Measurements from ENCODE around the gene PEX26. TPM values are rescaled to one million over a fixed set of nuclear protein-coding genes. Genes with fewer than 3 reads are reported as not detected.
A peak's percentile ranks its signal among the peaks of the same experiment; 100 is the strongest.

Gene PEX26
- total and polyA plus RNA-seq, 2 donors (not counting 1 experiment from before 2014, with no cell fraction given): 13.2 to 14.5 TPM

- Histone ChIP-seq H3K36me3 (ENCODE audit: control insufficient read depth, insufficient read depth, low read length) (no peaks in the 10 kb centered on the region), H3K27me3 (ENCODE audit: control insufficient read depth, insufficient read depth, low read length) (peaks cover 2% of the 10 kb centered on the region), H3K4me2 (ENCODE audit: extremely low read depth, insufficient read depth, low read length) (peak within 1 kb of the TSS; percentile 44), H4K20me1 (ENCODE audit: control insufficient read depth, extremely low read depth, insufficient read depth, low read length) (no peaks in the 10 kb centered on the region), H3K9ac (ENCODE audit: insufficient read depth, low read length) (no peak within 1 kb of the TSS), H3K79me2 (ENCODE audit: control insufficient read depth, insufficient read depth, low read length) (no peaks in the 10 kb centered on the region), H3K27ac (ENCODE audit: insufficient read depth, low read length) (no peak within 1 kb of the TSS), H3K4me3 (replicated peaks in 1 of 4; ENCODE audit: control extremely low read depth in 1 of 4, insufficient read depth in 1 of 4, low read depth in 3 of 4, low read length in 4 of 4) (peak within 1 kb of the TSS; percentile 26 to 49 (median 30)), H3K4me1 (ENCODE audit: control insufficient read depth, extremely low read depth, insufficient read depth, low read length) (no peaks in the 10 kb centered on the region), H2AFZ (ENCODE audit: low read length) (no peak within 1 kb of the TSS), H3K9me3 (ENCODE audit: control insufficient read depth, insufficient read depth, low read depth, low read length) (no peaks in the 10 kb centered on the region)
- peak; percentile 20 to 53 for DNase-seq (ENCODE audit: low read depth in 2 of 2)
- TF ChIP-seq CTCF (conservative IDR thresholded peaks at IDR 0.05 in 1 of 2, IDR thresholded peaks at IDR 0.05 in 1 of 2; ENCODE audit: low read depth in 1 of 2, low read length in 2 of 2) (no peak), EZH2 (IDR thresholded peaks at IDR 0.05; ENCODE audit: low read length, missing control alignments) (no peak)
These were observed 32.6 kb downstream of the PEX26 start, which contains the start of gene TUBA8 for GRCh38 chr22:18110194-18110953. TUBA8 (plus strand) TSS chr22:18110809; CDS start chr22:18110866, 57 bp downstream.

GRCh38 chr22:18110954-18111758 lies 33.4 kb downstream of the PEX26 start:
- H4K20me1 ChIP-seq (ENCODE audit: control insufficient read depth, extremely low read depth, insufficient read depth, low read length): no peaks in the 10 kb centered on the region
- no peaks in the 10 kb centered on the region for H3K9me3 ChIP-seq (ENCODE audit: control insufficient read depth, insufficient read depth, low read depth, low read length)
- H3K4me3 ChIP-seq (replicated peaks in 1 of 4; ENCODE audit: control extremely low read depth in 1 of 4, insufficient read depth in 1 of 4, low read depth in 3 of 4, low read length in 4 of 4): peak overlapping the region in 3 of 4 experiments; percentile 13 to 49 (median 26)
- H3K36me3 ChIP-seq (ENCODE audit: control insufficient read depth, insufficient read depth, low read length): no peaks in the 10 kb centered on the region
- TF ChIP-seq EZH2 (IDR thresholded peaks at IDR 0.05; ENCODE audit: low read length, missing control alignments) (no peak), CTCF (conservative IDR thresholded peaks at IDR 0.05 in 1 of 2, IDR thresholded peaks at IDR 0.05 in 1 of 2; ENCODE audit: low read depth in 1 of 2, low read length in 2 of 2) (no peak)
- peak overlapping the region; percentile 44 for H3K4me2 ChIP-seq (ENCODE audit: extremely low read depth, insufficient read depth, low read length)
- H3K79me2 ChIP-seq (ENCODE audit: control insufficient read depth, insufficient read depth, low read length): no peaks in the 10 kb centered on the region
- peaks cover 2% of the 10 kb centered on the region for H3K27me3 ChIP-seq (ENCODE audit: control insufficient read depth, insufficient read depth, low read length)
- no peak for DNase-seq (ENCODE audit: low read depth in 2 of 2)
- no peak overlapping the region for H3K9ac ChIP-seq (ENCODE audit: insufficient read depth, low read length)
- no peaks in the 10 kb centered on the region for H3K4me1 ChIP-seq (ENCODE audit: control insufficient read depth, extremely low read depth, insufficient read depth, low read length)
- no peak overlapping the region for H3K27ac ChIP-seq (ENCODE audit: insufficient read depth, low read length)
- no peak overlapping the region for H2AFZ ChIP-seq (ENCODE audit: low read length)

- Histone ChIP-seq H3K4me2 (ENCODE audit: extremely low read depth, insufficient read depth, low read length) (no peak overlapping the region), H3K9ac (ENCODE audit: insufficient read depth, low read length) (no peak overlapping the region), H3K4me1 (ENCODE audit: control insufficient read depth, extremely low read depth, insufficient read depth, low read length) (no peaks in the 10 kb centered on the region), H3K27me3 (ENCODE audit: control insufficient read depth, insufficient read depth, low read length) (peaks cover 2% of the 10 kb centered on the region), H3K9me3 (ENCODE audit: control insufficient read depth, insufficient read depth, low read depth, low read length) (no peaks in the 10 kb centered on the region), H3K36me3 (ENCODE audit: control insufficient read depth, insufficient read depth, low read length) (no peaks in the 10 kb centered on the region), H4K20me1 (ENCODE audit: control insufficient read depth, extremely low read depth, insufficient read depth, low read length) (no peaks in the 10 kb centered on the region), H2AFZ (ENCODE audit: low read length) (no peak overlapping the region), H3K4me3 (replicated peaks in 1 of 4; ENCODE audit: control extremely low read depth in 1 of 4, insufficient read depth in 1 of 4, low read depth in 3 of 4, low read length in 4 of 4) (no peak overlapping the region), H3K27ac (ENCODE audit: insufficient read depth, low read length) (no peak overlapping the region), H3K79me2 (ENCODE audit: control insufficient read depth, insufficient read depth, low read length) (no peaks in the 10 kb centered on the region)
- TF ChIP-seq CTCF (conservative IDR thresholded peaks at IDR 0.05 in 1 of 2, IDR thresholded peaks at IDR 0.05 in 1 of 2; ENCODE audit: low read depth in 1 of 2, low read length in 2 of 2) (no peak), EZH2 (IDR thresholded peaks at IDR 0.05; ENCODE audit: low read length, missing control alignments) (no peak)
- no peak for DNase-seq (ENCODE audit: low read depth in 2 of 2)
These were observed 34.1 kb downstream of the PEX26 start for GRCh38 chr22:18111759-18112330.
